Chondrocyte (in vitro differentiated cells): ENCODE measurements around the gene PHRF1. TPM values are rescaled to one million over a fixed set of nuclear protein-coding genes. Genes with fewer than 3 reads are reported as not detected.

Experiments
- DNase-seq: peaks from one replicate; pipeline ENCODE4 v3.0.0; 2021; ENCODE audit warnings: mixed read lengths, low spot score
- H3K27ac Mint-ChIP-seq: one replicate; pipeline ENCODE4 v1.8.0; 2021; ENCODE audit warnings: mild to moderate bottlenecking, moderate library complexity, mixed read lengths; ENCODE audit not compliant: unreplicated experiment
- H3K27me3 Mint-ChIP-seq: 2 replicates; pipeline ENCODE4 v1.8.0; 2021; ENCODE audit warnings: low read depth, mixed read lengths
- H3K36me3 Mint-ChIP-seq: 2 replicates; pipeline ENCODE4 v1.8.0; 2021; ENCODE audit warnings: low read depth, mixed read lengths
- H3K4me1 Mint-ChIP-seq: 2 replicates; pipeline ENCODE4 v1.8.0; 2021; ENCODE audit warnings: low read depth, mild to moderate bottlenecking, mixed read lengths
- H3K4me3 Mint-ChIP-seq: one replicate; pipeline ENCODE4 v1.8.0; 2021; ENCODE audit warnings: mild to moderate bottlenecking, moderate library complexity, mixed read lengths; ENCODE audit not compliant: unreplicated experiment
- H3K9me3 Mint-ChIP-seq: 2 replicates; pipeline ENCODE4 v1.8.0; 2021; ENCODE audit warnings: low read depth, mixed read lengths
- total RNA-seq: library from RNA; stranded (reverse); gene quantifications from 3 replicates; pipeline ENCODE4 v1.2.1, GENCODE V29; 2021
- TF ChIP-seq, protein P1 (sequence below): fragments of 200-600 bp; sonication (generic); IDR thresholded peaks from 2 replicates; pipeline ENCODE4 v1.5.0; 2021; ENCODE audit warnings: antibody characterized with exemption, mild to moderate bottlenecking, moderate library complexity

Gene PHRF1
- total RNA-seq, 1 donor from 2014 or later = 25.9 TPM

DNA sequence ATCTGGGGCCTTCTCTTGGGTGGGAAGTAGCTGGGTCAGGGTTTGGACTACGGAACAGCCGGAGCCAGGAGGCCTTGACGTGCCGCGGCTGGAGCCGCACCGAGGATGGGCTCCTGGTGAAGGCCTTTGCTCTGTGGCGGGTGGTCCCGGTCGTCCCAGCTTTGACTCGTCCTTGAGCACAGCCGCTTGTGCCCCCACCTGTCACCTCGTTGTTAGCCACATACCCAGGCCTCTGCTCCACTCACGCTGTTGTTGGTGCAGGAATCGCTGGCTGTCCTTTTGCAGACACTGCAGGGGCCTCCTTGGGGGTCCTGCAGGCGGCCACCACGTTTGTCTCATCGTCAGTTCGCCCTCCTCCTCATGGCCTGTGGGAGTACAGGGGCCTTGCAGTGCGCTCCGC, 17.1 kb downstream of the PHRF1 start:
- Mint-ChIP-seq H3K27me3 (no peaks in the 10 kb centered on the region), H3K4me3 (no peak overlapping the region), H3K4me1 (peaks cover under 1% of the 10 kb centered on the region), H3K9me3 (no peaks in the 10 kb centered on the region), H3K27ac (no peak overlapping the region), H3K36me3 (peaks cover 35% of the 10 kb centered on the region)
- TF ChIP-seq, protein P1, sequence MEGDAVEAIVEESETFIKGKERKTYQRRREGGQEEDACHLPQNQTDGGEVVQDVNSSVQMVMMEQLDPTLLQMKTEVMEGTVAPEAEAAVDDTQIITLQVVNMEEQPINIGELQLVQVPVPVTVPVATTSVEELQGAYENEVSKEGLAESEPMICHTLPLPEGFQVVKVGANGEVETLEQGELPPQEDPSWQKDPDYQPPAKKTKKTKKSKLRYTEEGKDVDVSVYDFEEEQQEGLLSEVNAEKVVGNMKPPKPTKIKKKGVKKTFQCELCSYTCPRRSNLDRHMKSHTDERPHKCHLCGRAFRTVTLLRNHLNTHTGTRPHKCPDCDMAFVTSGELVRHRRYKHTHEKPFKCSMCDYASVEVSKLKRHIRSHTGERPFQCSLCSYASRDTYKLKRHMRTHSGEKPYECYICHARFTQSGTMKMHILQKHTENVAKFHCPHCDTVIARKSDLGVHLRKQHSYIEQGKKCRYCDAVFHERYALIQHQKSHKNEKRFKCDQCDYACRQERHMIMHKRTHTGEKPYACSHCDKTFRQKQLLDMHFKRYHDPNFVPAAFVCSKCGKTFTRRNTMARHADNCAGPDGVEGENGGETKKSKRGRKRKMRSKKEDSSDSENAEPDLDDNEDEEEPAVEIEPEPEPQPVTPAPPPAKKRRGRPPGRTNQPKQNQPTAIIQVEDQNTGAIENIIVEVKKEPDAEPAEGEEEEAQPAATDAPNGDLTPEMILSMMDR = no peak
- no peak for DNase-seq

GRCh38 chr11:595400-595799, 19.1 kb downstream of the PHRF1 start:
- TF ChIP-seq, protein P1 = no peak
- Mint-ChIP-seq H3K4me1 (no peaks in the 10 kb centered on the region), H3K36me3 (peaks cover 31% of the 10 kb centered on the region), H3K9me3 (no peaks in the 10 kb centered on the region), H3K27me3 (no peaks in the 10 kb centered on the region), H3K27ac (no peak overlapping the region), H3K4me3 (no peak overlapping the region)
- no peak for DNase-seq

DNA sequence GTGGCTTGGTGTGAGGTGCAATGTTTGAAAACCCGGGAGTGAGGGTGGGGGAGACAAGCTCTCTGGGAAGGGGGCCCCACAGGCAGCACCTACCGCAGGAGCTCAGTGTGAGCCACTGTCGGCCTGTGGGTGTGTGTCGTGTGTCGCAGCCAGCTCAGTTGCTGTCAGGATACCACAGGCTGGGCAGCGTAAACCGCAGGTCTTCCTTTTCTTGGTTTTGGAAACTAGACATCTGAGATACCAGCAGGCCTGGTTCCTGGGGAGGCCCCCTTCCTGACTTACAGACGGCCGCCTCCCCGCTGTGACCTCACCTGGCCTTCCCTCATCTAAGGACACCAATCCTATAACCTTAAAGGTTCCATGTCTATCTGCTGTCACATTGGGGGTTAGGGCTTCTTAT, 20.1 kb downstream of the PHRF1 start:
- no peak overlapping the region for H3K27ac Mint-ChIP-seq
- no peaks in the 10 kb centered on the region for H3K4me1 Mint-ChIP-seq
- H3K9me3 Mint-ChIP-seq = no peaks in the 10 kb centered on the region
- DNase-seq = no peak
- no peak overlapping the region for H3K4me3 Mint-ChIP-seq
- peaks cover 31% of the 10 kb centered on the region for H3K36me3 Mint-ChIP-seq
- no peaks in the 10 kb centered on the region for H3K27me3 Mint-ChIP-seq
- TF ChIP-seq, protein P1 = no peak

DNA sequence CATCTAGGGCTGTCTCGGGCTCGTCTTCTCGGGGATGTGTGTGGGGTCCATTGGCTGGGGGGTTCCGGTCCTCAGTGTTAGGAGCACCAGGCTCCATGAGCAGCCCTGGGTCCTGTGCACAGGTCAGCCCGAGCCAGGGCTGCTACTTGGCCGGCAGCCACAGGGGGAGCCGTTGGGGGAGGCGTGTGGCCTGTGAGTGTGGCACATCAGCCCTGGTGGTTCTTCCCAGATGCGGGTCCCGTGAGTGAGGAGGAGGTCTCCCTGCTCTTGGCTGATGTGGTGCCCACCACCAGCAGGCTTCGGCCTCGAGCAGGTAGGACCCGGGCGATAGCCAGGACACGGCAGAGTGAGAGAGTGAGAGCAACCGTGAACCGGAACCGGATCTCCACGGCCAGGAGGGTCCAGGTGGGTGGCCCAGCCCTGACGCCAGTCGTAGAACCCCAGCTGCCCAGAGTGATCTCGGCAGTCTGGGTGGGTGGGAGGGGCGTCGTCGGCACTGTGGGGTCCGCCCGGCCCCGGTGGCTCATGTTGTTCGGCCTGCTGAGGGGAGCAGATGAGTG, 21.0 kb downstream of the PHRF1 start:
- Mint-ChIP-seq H3K4me3 (no peak overlapping the region), H3K27me3 (no peaks in the 10 kb centered on the region), H3K4me1 (no peaks in the 10 kb centered on the region), H3K36me3 (peaks cover 35% of the 10 kb centered on the region), H3K27ac (no peak overlapping the region), H3K9me3 (no peaks in the 10 kb centered on the region)
- no peak for DNase-seq
- TF ChIP-seq, protein P1 = peak; percentile 27

DNA sequence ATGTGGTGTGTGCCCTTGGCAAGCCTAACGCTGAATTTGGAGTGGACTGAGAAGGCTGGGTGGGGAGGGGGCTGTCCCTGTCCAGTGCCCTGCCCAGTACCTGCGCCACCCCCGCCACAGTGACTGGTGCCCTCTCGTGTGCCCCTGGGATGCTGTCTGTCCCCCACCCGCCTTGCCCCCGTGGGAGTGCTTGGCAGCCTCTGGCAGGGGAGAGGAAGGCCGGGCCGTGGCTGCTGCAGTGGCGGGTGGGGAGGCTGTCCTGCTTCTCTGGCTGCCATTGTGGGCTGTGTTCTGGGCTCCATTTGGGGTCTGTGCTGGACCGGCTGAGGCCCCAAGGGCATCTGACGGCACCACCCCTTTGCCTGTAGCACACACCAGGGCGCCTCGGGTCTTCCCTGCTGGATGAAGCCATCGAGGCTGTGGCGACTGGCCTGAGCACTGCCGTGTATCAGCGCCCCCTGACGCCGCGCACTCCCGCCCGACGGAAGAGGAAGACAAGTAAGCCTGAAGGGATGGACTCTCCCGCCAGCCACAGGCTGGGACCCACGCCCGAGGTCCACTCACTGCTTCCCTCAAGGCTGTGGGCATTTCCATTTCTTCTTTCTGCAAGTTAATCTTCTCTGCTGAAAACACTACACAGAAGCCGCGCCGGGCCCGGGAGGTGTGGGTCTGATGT, 21.9 kb downstream of the PHRF1 start:
- no peak overlapping the region for H3K27ac Mint-ChIP-seq
- no peaks in the 10 kb centered on the region for H3K9me3 Mint-ChIP-seq
- no peak for DNase-seq
- TF ChIP-seq, protein P1 = no peak
- H3K36me3 Mint-ChIP-seq = peaks cover 31% of the 10 kb centered on the region
- no peak overlapping the region for H3K4me3 Mint-ChIP-seq
- H3K27me3 Mint-ChIP-seq = no peaks in the 10 kb centered on the region
- no peaks in the 10 kb centered on the region for H3K4me1 Mint-ChIP-seq
